ENCODE measurements around the gene USH1C. TPM values are rescaled to one million over a fixed set of nuclear protein-coding genes. Genes with fewer than 3 reads are reported as not detected.

The USH1C gene
- polyA plus RNA-seq, 3 donors from 2014 or later, result not detected

DNA sequence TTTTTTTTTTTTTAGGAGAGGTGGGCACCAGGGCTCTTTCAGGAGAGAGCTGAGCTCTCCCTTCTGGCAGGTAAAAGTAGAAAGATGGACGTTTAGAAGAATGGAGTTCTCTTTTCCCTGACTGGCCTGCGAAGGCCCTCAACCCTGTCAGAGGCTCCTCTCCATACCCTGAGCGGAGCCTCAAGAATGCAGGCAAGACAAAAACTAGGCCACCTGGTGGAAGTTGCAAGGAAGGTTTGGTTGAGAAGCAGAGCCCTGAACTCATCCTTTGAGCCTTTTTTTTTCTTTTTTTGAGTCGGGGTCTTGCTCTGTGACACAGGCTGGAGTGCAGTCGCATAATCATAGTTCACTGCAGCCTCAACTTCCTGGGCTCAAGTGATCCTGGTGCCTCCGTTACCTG is 4.2 kb upstream of the USH1C start:
- H3K27me3 Mint-ChIP-seq (ENCODE audit: low read depth in 3 of 3), result peaks cover 2 to 17% (median 9%) of the 10 kb centered on the region in 3 donors
- H3K27ac Mint-ChIP-seq, result no peak overlapping the region
- H3K4me1 Mint-ChIP-seq, result peaks cover 3 to 10% of the 10 kb centered on the region in 2 donors
- no peaks in the 10 kb centered on the region for H3K36me3 Mint-ChIP-seq
- H3K9me3 Mint-ChIP-seq, result no peaks in the 10 kb centered on the region
- no peak for DNase-seq
- no peak overlapping the region for H3K4me3 Mint-ChIP-seq

DNA sequence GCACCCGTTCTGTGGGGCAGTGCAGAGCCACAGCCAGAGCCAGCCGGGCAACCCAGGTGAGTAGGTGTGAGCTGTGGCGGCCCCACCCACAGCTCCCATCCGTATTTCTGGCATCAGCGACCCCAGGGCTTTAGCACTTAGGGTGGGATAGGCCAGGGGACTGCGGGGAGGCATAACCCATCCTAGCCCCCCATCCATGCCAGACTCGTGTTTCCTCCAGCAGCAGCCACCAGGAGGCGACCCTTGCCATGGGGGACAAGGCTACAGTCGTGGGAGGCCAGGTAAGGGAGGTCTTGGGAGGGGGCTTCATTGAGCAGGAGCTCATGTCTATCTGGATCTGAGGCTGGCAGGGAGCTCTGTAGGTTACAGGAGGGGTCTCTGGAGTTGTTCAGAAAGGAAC is 3.7 kb upstream of the USH1C start:
- Mint-ChIP-seq H3K4me1 (peaks cover 3 to 10% of the 10 kb centered on the region in 2 donors), H3K27me3 (ENCODE audit: low read depth in 3 of 3) (peaks cover 2 to 17% (median 9%) of the 10 kb centered on the region in 3 donors), H3K4me3 (no peak overlapping the region), H3K9me3 (no peaks in the 10 kb centered on the region), H3K36me3 (no peaks in the 10 kb centered on the region), H3K27ac (no peak overlapping the region)
- DNase-seq, result no peak

DNA sequence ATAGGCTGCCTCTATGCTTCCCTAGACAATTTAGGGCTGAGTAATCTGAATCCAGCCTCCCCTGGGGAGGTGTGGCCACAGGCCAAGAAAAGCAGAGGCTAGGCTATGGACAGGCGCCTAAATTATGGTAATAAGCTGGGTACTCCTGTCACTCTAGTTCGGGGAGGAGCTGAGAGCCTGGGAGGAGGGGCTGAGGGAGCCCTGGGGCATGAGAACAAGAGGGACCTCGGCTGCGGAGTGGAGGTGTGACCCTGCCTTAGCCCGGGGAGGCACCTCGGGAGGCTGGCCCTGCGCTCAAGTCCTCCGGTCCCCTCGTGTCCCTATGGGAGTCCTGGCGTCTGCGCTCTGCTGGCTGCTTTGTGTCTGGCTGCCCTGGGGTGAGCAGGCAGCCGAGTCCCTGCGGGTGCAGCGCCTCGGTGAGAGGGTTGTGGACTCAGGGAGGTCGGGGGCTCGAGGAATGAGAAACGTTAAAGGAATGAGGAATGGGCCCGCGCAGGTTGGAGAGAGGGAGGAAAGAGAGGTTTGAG is 2.9 kb upstream of the USH1C start, which contains the start of gene OTOG:
Gene OTOG, plus strand, starts transcription at position 209 of the 527 bp plus-strand sequence. Its CDS starts 114 bp downstream, at position 323.
- H3K4me3 Mint-ChIP-seq, result no peak within 1 kb of the TSS
- no peak within 1 kb of the TSS for H3K27ac Mint-ChIP-seq
- no peaks in the 10 kb centered on the region for H3K9me3 Mint-ChIP-seq
- no peak for DNase-seq
- no peaks in the 10 kb centered on the region for H3K36me3 Mint-ChIP-seq
- H3K27me3 Mint-ChIP-seq (ENCODE audit: low read depth in 3 of 3), result peaks cover 2 to 17% (median 9%) of the 10 kb centered on the region in 3 donors
- peaks cover 3 to 10% of the 10 kb centered on the region in 2 donors for H3K4me1 Mint-ChIP-seq

DNA sequence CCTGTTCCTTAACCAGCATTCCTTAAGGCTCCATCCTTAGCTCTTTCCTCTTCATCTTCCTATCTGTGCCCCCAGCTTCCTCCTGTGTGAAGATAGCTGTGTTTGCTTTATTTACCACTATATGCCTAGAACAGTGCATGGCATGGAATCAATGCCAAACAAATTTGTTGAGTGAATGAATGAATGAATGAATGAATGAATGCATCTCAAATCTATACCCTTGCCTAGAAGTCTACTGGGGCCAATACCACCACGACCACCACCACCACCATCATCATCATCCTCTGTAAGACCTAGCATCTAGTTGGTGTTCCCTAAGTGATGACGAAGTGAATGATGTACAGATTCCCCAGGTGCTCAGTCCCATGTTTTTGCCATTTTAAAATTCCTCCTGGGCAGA is 2.0 kb upstream of the USH1C start:
- peaks cover 2 to 17% (median 9%) of the 10 kb centered on the region in 3 donors for H3K27me3 Mint-ChIP-seq (ENCODE audit: low read depth in 3 of 3)

DNA sequence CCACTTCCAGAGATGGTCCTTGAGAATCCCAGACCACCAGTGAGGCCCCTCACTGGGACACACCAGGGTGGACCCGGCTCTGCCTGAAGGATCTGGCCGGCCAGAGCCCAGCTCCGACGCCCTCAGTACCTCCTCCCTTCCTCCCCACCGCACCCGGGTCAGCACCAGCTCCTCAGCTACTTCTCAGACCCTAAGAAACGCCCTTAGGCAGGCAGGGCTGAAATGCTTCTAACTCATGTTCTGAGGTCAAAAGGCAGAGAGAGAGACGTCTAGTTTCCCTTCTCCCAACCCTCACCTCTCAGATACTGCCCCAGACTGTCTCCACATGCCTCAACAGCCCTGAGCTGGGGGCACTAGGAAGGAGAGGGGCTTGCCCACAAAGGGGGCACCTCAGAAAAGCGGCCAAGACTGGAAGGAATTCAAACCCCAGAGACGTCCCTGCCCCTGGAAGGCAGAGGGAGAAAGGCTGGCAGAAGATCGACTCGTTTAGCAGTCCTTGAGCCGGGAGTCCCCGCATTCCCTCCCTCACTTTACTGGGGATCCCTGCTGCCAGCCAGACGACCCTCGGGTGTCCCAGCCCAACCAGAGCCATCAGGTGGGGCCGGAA is 539 bp downstream of the USH1C start:
- no peaks in the 10 kb centered on the region for H3K36me3 Mint-ChIP-seq
- DNase-seq, result no peak
- H3K27ac Mint-ChIP-seq, result no peak overlapping the region
- H3K4me1 Mint-ChIP-seq, result peaks cover 0 to 6% of the 10 kb centered on the region in 2 donors
- H3K27me3 Mint-ChIP-seq (ENCODE audit: low read depth in 3 of 3), result peaks cover 2 to 17% (median 6%) of the 10 kb centered on the region in 3 donors
- H3K4me3 Mint-ChIP-seq, result peak overlapping the region in 3 of 5 donors; percentile 29 to 45 (median 34)
- no peaks in the 10 kb centered on the region for H3K9me3 Mint-ChIP-seq

More for the DNA sequence above, 2.0 kb upstream of the USH1C start:
- H3K36me3 Mint-ChIP-seq, result no peaks in the 10 kb centered on the region
- no peaks in the 10 kb centered on the region for H3K9me3 Mint-ChIP-seq
- H3K4me1 Mint-ChIP-seq, result peaks cover 3 to 10% of the 10 kb centered on the region in 2 donors
- DNase-seq, result no peak
- no peak overlapping the region for H3K4me3 Mint-ChIP-seq
- no peak overlapping the region for H3K27ac Mint-ChIP-seq

DNA sequence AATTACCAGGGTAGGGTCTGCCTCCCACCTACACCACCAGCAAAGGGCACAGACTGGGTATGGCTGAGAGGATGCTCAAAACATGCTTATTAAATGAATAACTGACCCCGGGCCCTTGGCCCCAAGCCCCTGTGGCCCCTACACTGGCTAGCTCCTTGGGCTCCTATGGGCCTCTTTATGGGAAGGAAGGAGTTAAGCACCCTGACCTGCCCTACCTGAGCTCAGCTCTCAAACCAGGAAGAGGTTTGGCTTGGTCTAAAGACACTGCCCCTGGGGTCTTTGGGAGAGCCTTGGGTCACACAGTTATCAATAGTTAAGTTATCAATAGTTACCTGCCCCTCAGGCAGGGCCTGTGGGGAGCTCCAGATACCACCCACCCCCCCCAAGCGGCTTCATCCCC is 1.2 kb downstream of the USH1C start:
- Mint-ChIP-seq H3K27ac (no peak overlapping the region), H3K36me3 (no peaks in the 10 kb centered on the region), H3K9me3 (no peaks in the 10 kb centered on the region), H3K4me3 (no peak overlapping the region), H3K4me1 (peaks cover 0 to 6% of the 10 kb centered on the region in 2 donors), H3K27me3 (ENCODE audit: low read depth in 3 of 3) (peaks cover 2 to 17% (median 5%) of the 10 kb centered on the region in 3 donors)
- no peak for DNase-seq

DNA sequence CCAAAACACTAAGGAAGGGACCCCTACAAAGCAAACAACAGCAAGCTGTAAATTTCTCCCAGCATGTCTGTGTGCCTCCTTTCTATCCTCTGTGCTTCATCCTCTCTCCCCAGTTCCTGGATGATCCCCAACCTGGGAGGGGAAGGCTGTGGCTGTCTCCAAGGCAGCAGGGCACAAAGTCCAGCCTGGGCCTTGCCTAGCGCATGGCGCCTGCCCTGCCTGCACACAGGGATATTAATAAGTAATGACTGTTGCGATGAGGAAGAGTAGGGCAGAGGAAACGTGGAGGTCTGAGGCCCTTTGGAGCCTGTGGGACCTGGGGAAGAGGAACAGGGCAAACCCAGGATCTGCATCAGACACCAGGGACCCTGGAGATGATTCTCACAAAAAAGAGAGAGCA is 2.0 kb downstream of the USH1C start:
- no peaks in the 10 kb centered on the region for H3K9me3 Mint-ChIP-seq
- H3K4me3 Mint-ChIP-seq, result no peak overlapping the region
- peaks cover 0 to 6% of the 10 kb centered on the region in 2 donors for H3K4me1 Mint-ChIP-seq
- DNase-seq, result no peak
- H3K27ac Mint-ChIP-seq, result no peak overlapping the region
- peaks cover 2 to 14% (median 5%) of the 10 kb centered on the region in 3 donors for H3K27me3 Mint-ChIP-seq (ENCODE audit: low read depth in 3 of 3)
- no peaks in the 10 kb centered on the region for H3K36me3 Mint-ChIP-seq

DNA sequence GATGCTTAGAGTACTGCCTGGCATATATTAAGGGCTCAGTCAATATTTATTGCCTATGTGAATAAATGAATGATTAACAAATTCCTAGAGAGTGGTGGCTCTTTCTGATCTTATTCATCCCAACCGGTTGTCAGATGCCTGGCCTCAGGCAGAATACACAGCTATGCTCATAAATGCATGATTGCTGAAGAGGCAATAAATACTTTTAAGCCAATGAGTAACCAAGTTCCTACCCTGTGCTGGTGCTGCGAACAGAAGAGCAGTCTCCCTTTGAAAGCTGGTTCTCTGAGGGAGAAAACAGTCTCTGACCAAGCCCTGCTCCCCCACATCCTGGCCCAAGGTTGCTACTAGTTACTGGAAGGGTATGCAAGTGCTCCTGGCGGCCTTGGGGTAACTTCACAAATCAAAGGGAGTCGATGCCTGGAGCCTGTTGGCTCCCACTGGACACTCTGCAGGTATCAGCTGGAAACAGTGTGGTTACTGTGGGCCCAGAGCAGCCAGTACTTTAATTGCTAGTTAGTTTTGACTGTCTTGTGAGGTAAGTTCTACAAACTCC is 2.8 kb downstream of the USH1C start:
- Mint-ChIP-seq H3K4me3 (no peak overlapping the region), H3K27me3 (ENCODE audit: low read depth in 3 of 3) (peaks cover 2 to 11% (median 5%) of the 10 kb centered on the region in 3 donors), H3K36me3 (no peaks in the 10 kb centered on the region), H3K27ac (no peak overlapping the region), H3K9me3 (no peaks in the 10 kb centered on the region), H3K4me1 (peaks cover 0 to 6% of the 10 kb centered on the region in 2 donors)
- no peak for DNase-seq

DNA sequence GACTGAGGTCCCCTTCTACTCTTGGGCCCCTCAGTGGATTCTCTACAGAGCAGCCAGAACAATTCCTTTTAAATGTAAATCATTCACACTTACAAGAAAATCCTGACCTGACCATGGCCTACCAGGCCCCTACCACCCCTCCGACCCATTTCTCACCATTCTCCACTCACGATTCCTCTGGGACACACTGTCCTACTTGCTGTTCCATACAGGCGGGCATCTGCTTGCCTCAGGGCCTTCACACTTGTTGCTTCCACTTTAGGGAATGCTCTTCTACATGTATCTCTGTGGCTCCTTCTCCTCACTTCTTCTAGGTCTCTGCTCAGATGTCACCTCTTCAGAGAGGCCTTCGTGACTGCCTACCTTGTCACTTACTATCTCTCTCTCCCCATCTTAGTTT is 3.4 kb downstream of the USH1C start:
- Mint-ChIP-seq H3K4me3 (no peak overlapping the region), H3K36me3 (no peaks in the 10 kb centered on the region), H3K27me3 (ENCODE audit: low read depth in 3 of 3) (peaks cover 2 to 7% (median 3%) of the 10 kb centered on the region in 3 donors), H3K9me3 (no peaks in the 10 kb centered on the region), H3K27ac (no peak overlapping the region), H3K4me1 (peaks cover 0 to 6% of the 10 kb centered on the region in 2 donors)
- no peak for DNase-seq

DNA sequence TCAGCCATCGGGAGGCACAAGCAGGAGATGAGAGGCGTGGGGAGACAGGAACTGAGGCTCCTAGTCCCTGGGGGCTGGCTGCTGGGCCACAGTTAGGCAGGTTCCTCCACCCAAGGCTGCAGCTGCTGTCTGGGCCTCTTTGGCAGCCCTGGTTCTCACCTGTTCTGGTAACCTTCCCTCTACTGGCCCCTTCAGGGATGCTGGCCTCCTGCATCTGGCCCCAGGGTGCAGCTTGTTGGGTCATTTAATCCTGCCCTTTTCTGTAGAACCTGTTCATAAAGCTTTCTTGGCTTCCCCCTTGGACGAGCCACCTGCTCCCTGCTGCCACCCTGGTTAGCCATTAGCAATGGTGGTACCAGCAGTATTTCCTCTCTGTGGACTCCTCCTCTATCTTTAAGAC is 5.5 kb downstream of the USH1C start:
- Mint-ChIP-seq H3K27ac (no peak overlapping the region), H3K9me3 (no peaks in the 10 kb centered on the region), H3K27me3 (ENCODE audit: low read depth in 3 of 3) (peaks cover 2 to 3% (median 2%) of the 10 kb centered on the region in 3 donors), H3K4me1 (peaks cover 0 to 3% of the 10 kb centered on the region in 2 donors), H3K36me3 (no peaks in the 10 kb centered on the region), H3K4me3 (no peak overlapping the region)
- no peak for DNase-seq

DNA sequence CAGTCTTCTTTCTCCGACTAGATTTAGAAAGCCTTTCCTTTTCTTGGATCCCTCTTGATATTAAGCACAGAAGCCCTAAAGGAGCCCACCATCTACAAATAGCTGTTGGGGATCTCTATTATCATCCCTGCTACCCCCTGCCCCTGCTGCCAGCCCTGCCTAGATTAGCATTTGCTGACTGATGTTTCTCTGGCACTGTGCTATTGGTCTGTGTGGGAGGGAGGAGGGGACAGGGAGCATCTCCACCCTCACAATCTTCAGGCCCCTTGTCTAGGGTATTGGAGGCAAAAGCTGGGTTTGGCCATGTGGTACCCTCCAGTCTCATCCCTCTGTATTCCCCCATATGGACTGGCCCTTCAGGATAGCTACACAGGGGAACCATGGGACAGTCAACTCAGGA is 6.2 kb downstream of the USH1C start:
- Mint-ChIP-seq H3K27me3 (ENCODE audit: low read depth in 3 of 3) (peaks cover 0 to 2% (median 0%) of the 10 kb centered on the region in 3 donors), H3K27ac (no peak overlapping the region), H3K9me3 (no peaks in the 10 kb centered on the region), H3K4me3 (no peak overlapping the region), H3K4me1 (no peaks in the 10 kb centered on the region), H3K36me3 (no peaks in the 10 kb centered on the region)
- DNase-seq, result no peak

DNA sequence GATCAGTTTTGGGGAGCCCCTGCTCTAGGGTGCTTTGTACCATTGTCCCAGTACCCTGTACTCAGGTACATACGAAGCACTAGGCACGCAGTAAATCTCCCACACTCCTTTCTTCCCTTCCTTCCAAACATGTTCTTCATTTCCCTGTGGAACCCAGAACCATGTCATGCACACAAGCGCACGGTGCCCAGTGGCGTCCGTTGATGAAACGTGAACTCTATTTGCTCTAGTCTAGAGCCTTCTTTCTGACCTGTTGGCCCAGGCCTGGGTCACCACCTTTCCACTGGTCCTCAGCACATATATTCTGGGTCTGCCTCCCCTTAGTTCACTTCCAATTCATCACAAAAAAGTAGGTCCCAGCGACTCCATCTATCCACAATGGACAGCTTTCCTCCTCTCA is 7.0 kb downstream of the USH1C start:
- no peak for DNase-seq
- Mint-ChIP-seq H3K36me3 (no peaks in the 10 kb centered on the region), H3K4me3 (no peak overlapping the region), H3K9me3 (no peaks in the 10 kb centered on the region), H3K27ac (no peak overlapping the region), H3K27me3 (ENCODE audit: low read depth in 3 of 3) (peaks cover 0 to 2% (median 0%) of the 10 kb centered on the region in 3 donors), H3K4me1 (no peaks in the 10 kb centered on the region)

DNA sequence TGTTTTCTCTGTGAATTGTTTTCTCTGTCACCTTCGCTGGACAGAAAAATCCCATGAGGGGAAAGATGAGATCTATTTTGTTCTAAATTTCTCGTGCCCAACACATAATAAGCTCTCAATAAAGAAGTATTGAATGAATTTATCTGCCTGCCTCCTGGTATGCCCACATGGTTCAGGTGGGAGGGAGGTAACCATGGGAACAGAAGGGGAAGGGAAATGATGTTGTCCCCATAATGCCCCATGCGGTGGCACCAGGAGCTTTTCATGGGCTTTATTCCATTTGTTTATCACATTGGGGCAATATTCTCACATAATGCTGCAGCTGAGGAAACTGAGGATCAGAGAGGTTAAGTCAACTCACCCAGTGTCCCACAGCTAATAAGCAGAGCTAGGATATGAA is 8.7 kb downstream of the USH1C start:
- no peaks in the 10 kb centered on the region for H3K4me1 Mint-ChIP-seq
- peaks cover 0 to 1% (median 0%) of the 10 kb centered on the region in 3 donors for H3K27me3 Mint-ChIP-seq (ENCODE audit: low read depth in 3 of 3)
- no peaks in the 10 kb centered on the region for H3K36me3 Mint-ChIP-seq
- H3K9me3 Mint-ChIP-seq, result no peaks in the 10 kb centered on the region
- H3K4me3 Mint-ChIP-seq, result no peak overlapping the region
- no peak overlapping the region for H3K27ac Mint-ChIP-seq
- no peak for DNase-seq

DNA sequence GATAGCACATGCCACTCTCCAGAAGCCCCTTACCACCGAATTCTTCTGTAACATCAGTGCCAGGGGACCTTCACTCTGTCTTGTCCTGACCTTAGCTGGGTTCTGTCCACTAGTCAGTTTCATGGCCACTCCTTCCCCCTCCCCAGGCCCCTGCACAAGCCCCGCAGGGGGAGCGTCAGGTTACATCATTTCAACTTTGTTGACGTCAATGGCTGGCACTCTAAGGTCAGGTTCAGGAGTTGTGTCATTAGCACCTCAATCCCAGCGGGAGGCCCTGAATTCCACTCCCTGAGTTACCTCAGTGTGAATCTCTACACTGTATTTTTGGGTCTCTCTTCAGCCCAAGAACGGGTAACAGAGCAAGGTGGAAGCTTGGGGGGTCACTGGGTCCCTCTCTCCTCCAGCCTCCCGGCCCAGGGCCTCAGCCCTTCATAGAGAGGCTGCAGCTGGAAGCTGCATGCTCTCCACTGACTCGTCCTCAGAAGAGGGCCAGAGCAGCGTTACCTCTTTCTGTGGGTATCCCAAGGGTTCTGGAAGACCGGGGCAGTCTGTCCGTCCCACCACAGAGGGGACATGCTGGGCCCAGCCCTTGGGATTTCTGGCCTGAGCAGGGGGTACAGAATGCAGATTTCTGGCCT is 10.3 kb downstream of the USH1C start:
- H3K4me1 Mint-ChIP-seq, result no peaks in the 10 kb centered on the region
- H3K36me3 Mint-ChIP-seq, result no peaks in the 10 kb centered on the region
- no peaks in the 10 kb centered on the region for H3K9me3 Mint-ChIP-seq
- no peak for DNase-seq
- peaks cover 0 to 1% (median 0%) of the 10 kb centered on the region in 3 donors for H3K27me3 Mint-ChIP-seq (ENCODE audit: low read depth in 3 of 3)
- H3K4me3 Mint-ChIP-seq, result no peak overlapping the region
- H3K27ac Mint-ChIP-seq, result no peak overlapping the region
